Measurements from ENCODE around the gene DIP2C.

Gene DIP2C

DNA sequence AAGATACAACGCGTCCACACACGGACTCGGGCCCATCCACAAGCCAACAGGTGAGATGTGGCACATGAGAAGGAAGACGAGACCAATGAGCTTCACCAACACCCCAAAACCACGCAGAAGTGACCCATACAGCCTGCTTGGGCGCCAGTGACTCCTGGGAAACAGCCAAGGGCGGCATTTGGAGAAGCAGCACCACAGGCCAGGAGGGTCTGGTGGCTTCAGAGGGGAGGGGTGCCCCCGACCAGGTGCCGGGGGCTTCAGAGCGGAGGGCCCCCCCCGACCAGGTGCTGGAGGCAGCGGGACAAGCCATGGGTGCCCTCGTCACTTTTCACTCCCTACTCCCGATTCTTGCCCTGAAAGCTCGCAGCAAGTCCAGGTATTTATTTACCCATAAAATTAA is 140.1 kb downstream of the DIP2C start:
- H2AFZ ChIP-seq (ENCODE audit: low read length) = no peak overlapping the region
- no peaks in the 10 kb centered on the region for H3K9me3 ChIP-seq (ENCODE audit: insufficient read depth, low read depth, low read length)
- H3K36me3 ChIP-seq (ENCODE audit: insufficient read depth, low read length) = no peaks in the 10 kb centered on the region
- no peaks in the 10 kb centered on the region for H3F3A ChIP-seq (ENCODE audit: low read depth)
- H4K20me1 ChIP-seq (ENCODE audit: insufficient read depth, low read length, poor library complexity, severe bottlenecking) = no peaks in the 10 kb centered on the region
- H3K4me3 ChIP-seq (ENCODE audit: low read length, poor library complexity, severe bottlenecking) = no peak overlapping the region
- H3K79me2 ChIP-seq (ENCODE audit: insufficient read depth, low read length) = no peaks in the 10 kb centered on the region
- TF ChIP-seq, protein P1, sequence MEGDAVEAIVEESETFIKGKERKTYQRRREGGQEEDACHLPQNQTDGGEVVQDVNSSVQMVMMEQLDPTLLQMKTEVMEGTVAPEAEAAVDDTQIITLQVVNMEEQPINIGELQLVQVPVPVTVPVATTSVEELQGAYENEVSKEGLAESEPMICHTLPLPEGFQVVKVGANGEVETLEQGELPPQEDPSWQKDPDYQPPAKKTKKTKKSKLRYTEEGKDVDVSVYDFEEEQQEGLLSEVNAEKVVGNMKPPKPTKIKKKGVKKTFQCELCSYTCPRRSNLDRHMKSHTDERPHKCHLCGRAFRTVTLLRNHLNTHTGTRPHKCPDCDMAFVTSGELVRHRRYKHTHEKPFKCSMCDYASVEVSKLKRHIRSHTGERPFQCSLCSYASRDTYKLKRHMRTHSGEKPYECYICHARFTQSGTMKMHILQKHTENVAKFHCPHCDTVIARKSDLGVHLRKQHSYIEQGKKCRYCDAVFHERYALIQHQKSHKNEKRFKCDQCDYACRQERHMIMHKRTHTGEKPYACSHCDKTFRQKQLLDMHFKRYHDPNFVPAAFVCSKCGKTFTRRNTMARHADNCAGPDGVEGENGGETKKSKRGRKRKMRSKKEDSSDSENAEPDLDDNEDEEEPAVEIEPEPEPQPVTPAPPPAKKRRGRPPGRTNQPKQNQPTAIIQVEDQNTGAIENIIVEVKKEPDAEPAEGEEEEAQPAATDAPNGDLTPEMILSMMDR (conservative IDR thresholded peaks at IDR 0.05; ENCODE audit: low read length) = no peak
- TF ChIP-seq EZH2phosphoT487 (IDR thresholded peaks at IDR 0.05; ENCODE audit: borderline replicate concordance) = no peak
- H3K27me3 ChIP-seq (ENCODE audit: insufficient read depth, low read length, poor library complexity, severe bottlenecking) = no peaks in the 10 kb centered on the region
- no peaks in the 10 kb centered on the region for H3K9me2 ChIP-seq (replicated peaks; ENCODE audit: low read depth, low read length)
- no peak overlapping the region for H3K9ac ChIP-seq (ENCODE audit: low read depth, low read length, poor library complexity, severe bottlenecking)
- H3K4me1 ChIP-seq (ENCODE audit: insufficient read depth, low read length, poor library complexity, severe bottlenecking) = no peaks in the 10 kb centered on the region
- H3K4me2 ChIP-seq (ENCODE audit: low read depth, low read length, poor library complexity, severe bottlenecking) = no peak overlapping the region

DNA sequence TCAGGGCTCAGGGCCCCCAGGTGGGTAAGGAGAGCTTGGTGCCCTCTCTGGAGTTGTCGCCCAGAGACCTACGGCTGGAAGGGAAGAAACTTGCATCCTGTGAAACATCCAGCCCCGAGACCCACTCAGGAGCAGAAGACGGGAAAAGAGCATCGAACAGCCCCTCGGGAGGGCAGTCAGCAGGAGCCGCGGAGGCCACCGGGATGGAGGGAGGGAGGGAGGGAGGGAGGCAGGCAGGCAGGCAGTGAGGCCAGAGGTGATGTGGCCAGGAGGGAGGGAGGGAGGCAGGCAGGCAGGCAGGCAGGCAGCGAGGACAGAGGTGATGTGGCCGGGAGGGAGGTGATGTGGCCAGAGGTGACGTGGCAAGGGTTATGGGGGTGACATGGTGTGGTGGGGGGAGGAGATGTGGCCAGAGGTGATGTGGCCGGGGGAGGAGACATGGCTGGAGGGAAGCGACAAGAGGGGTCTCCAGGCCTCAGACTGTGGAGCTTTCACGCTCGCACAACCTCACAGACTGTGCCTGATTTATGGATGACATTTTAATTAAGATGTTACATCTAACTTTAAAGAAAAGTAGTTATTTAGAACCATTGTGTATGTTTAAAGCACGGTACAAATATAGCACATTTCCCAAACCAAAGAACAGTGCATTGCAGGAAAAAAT is 141.1 kb downstream of the DIP2C start:
- TF ChIP-seq, protein P1 (conservative IDR thresholded peaks at IDR 0.05; ENCODE audit: low read length) = no peak
- TF ChIP-seq EZH2phosphoT487 (IDR thresholded peaks at IDR 0.05; ENCODE audit: borderline replicate concordance) = no peak
- Histone ChIP-seq H3K27me3 (ENCODE audit: insufficient read depth, low read length, poor library complexity, severe bottlenecking) (no peaks in the 10 kb centered on the region), H4K20me1 (ENCODE audit: insufficient read depth, low read length, poor library complexity, severe bottlenecking) (no peaks in the 10 kb centered on the region), H2AFZ (ENCODE audit: low read length) (no peak overlapping the region), H3K4me1 (ENCODE audit: insufficient read depth, low read length, poor library complexity, severe bottlenecking) (no peaks in the 10 kb centered on the region), H3K9me2 (replicated peaks; ENCODE audit: low read depth, low read length) (no peaks in the 10 kb centered on the region), H3K79me2 (ENCODE audit: insufficient read depth, low read length) (no peaks in the 10 kb centered on the region), H3K4me2 (ENCODE audit: low read depth, low read length, poor library complexity, severe bottlenecking) (no peak overlapping the region), H3K36me3 (ENCODE audit: insufficient read depth, low read length) (no peaks in the 10 kb centered on the region), H3K9me3 (ENCODE audit: insufficient read depth, low read depth, low read length) (no peaks in the 10 kb centered on the region), H3K9ac (ENCODE audit: low read depth, low read length, poor library complexity, severe bottlenecking) (no peak overlapping the region), H3F3A (ENCODE audit: low read depth) (no peaks in the 10 kb centered on the region), H3K4me3 (ENCODE audit: low read length, poor library complexity, severe bottlenecking) (no peak overlapping the region)

DNA sequence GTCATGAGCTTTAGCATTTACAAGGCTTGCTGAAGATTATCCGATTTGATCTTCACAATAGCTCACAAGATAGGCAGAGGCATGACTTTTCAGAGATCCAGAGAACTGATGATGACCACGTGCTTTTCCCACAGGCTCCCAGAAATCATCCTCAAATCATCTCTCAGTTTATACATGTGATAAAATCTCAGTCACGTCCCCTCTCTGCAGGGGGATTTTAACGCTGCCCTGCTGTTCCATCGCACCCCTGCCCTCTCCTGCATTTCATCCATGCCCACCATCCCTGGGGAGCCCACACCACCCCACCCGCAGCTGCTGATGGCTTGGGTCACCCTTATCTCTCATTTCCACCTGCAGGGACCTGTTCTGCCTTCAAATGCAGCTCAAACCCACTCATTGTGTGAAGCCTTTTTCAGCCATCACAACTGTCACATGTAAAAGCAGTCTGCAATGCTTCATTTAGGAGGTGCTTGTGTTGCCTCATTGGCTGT is 141.8 kb downstream of the DIP2C start:
- no peaks in the 10 kb centered on the region for H4K20me1 ChIP-seq (ENCODE audit: insufficient read depth, low read length, poor library complexity, severe bottlenecking)

More for the DNA sequence above, 141.8 kb downstream of the DIP2C start:
- Histone ChIP-seq H3K9me3 (ENCODE audit: insufficient read depth, low read depth, low read length) (no peaks in the 10 kb centered on the region), H3K27me3 (ENCODE audit: insufficient read depth, low read length, poor library complexity, severe bottlenecking) (no peaks in the 10 kb centered on the region), H3K79me2 (ENCODE audit: insufficient read depth, low read length) (no peaks in the 10 kb centered on the region), H3K4me1 (ENCODE audit: insufficient read depth, low read length, poor library complexity, severe bottlenecking) (no peaks in the 10 kb centered on the region), H3K36me3 (ENCODE audit: insufficient read depth, low read length) (no peaks in the 10 kb centered on the region), H3K9ac (ENCODE audit: low read depth, low read length, poor library complexity, severe bottlenecking) (no peak overlapping the region), H3K4me3 (ENCODE audit: low read length, poor library complexity, severe bottlenecking) (no peak overlapping the region), H3K4me2 (ENCODE audit: low read depth, low read length, poor library complexity, severe bottlenecking) (no peak overlapping the region), H3K9me2 (replicated peaks; ENCODE audit: low read depth, low read length) (no peaks in the 10 kb centered on the region), H2AFZ (ENCODE audit: low read length) (no peak overlapping the region), H3F3A (ENCODE audit: low read depth) (no peaks in the 10 kb centered on the region)
- no peak for TF ChIP-seq EZH2phosphoT487 (IDR thresholded peaks at IDR 0.05; ENCODE audit: borderline replicate concordance)
- TF ChIP-seq, protein P1 (conservative IDR thresholded peaks at IDR 0.05; ENCODE audit: low read length) = no peak

Data from Loucy (cell line).